ENCODE measurements around the gene TEX48.

Gene TEX48, protein sequence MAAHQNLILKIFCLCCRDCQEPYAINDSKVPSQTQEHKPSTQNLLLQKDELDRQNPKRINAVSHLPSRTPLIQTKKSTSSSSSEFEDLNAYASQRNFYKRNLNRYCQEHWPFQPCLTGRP

DNA sequence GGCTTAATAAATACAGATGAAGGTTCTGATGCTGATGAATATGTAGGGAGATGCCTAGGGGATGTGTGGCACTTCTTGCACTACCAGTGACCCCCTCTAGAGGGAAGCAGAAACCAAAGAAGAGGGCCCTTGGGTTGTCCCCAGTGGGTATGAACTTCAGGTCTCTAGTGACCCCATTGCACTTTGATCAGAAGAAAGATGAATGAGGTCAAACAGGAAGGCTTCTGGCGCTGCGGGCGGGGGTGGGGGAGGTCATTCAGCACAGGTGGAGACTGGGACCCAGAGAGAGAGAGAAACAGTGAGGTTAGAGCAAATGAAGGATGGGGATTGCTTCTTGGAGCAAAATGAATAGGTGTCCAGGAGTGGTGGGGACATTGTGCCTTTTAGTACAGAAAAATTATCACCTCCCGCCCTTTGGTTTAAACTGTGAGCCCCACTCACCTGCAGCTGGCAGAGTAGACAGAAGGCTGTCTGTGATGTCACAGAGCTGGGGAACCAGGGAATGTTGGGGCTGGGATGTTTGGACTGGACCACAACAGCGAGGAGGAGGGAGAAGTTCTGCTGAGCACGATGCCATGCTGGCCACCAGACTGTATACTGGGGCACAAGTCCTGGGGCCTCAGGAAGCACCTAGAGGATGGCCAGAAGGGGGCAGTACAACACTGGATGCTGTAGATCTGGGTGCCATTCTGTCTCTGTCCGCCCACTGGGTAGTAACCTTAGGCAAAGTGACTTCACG lies at the start of gene TEX48:
Gene TEX48 (minus strand): TSS at position 599 of the 739 bp plus-strand sequence. CDS start 10,469 bp downstream, outside the sequence.
- peak; percentile 39 for DNase-seq

DNA sequence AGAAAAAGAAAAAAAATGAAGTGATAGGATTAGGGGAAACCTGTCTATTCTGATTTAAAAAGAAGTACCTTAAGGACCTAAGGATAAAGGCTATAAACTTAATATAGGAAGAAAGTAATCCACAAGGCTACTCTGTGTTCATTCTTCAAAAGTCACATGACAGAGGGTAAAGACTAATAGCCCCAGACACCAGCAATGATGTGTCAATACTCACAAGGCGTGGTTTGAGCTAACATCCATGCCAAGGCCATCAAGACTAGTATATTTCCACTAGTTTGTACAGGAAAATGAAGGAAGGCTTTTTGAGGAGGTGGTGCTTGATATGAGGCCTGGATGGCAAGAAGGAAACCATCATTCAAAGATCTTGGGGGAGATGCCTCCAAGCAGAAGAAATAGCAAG lies 49.7 kb upstream of the TEX48 start:
- no peak for DNase-seq

DNA sequence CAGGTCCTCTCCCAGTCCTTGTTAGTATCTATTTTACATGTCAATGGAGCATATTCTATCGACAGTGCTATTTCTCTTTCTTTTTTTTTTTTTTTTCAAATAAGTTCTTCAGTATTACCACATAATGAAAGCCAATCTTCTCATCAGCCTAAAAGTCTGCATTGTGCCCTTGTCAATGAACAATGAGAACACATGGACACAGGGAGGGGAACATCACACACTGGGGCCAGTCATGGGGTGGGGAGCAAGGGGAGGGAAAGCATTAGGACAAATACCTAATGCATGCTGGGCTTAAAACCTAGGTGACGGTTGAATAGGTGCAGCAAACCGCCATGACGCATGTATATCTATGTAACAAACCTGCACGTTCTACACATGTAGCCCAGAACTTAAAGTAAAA lies 47.7 kb upstream of the TEX48 start:
- no peak for DNase-seq

DNA sequence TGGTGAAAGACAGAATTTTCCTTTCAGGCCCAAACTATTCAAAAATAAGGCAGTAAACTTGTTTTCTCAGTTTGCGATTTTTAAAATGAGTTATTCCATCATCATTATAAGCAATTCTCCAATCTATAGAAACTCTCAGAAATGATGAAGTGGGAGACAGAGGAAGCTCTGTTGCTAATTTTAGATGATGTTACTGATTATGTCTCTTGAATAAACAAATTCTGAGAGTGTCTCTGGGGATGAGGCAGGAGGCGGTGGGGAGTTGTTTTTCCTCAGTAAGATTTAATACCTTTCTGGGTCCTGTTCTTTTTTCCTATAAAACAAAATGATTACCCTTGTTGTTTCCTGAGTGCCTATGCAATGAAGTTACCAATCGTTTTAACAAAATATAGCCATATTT lies 43.9 kb upstream of the TEX48 start:
- DNase-seq: no peak

DNA sequence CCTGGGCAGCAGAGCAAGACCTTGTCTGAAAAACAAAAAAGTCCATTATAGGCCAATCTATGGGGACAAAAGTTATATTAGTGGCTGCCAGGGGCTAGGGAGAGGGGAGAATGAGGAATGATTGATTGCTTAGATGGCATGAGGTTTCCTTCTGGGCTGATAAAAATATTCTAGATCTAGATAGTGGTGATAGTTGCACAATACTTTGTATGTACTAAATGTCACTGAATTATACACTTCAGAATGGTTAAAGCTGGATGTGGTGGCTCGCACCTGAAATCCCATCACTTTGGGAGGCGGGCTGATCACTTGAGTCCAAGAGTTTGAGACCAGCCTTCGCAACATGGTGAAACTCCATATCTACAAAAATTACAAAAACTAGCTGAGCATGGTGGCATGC lies 42.8 kb upstream of the TEX48 start:
- no peak for DNase-seq

DNA sequence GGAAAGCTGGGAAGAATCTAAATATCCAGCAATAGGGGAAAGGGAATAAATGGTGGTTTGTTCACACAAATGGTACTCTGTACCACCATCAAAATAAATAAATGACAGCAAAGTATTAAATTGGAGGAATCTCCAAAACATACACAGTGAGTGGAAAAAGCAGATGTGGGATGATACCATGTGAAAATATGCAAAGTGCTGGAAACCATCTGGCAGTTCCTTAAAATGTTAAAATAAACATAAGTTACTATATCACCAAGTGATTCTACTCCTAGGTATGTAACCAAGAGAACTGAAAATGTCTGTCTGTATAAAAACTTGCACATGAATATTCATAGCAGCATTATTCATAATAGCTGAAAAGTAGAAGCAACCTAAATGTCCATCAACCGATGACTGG lies 41.9 kb upstream of the TEX48 start:
- no peak for DNase-seq

DNA sequence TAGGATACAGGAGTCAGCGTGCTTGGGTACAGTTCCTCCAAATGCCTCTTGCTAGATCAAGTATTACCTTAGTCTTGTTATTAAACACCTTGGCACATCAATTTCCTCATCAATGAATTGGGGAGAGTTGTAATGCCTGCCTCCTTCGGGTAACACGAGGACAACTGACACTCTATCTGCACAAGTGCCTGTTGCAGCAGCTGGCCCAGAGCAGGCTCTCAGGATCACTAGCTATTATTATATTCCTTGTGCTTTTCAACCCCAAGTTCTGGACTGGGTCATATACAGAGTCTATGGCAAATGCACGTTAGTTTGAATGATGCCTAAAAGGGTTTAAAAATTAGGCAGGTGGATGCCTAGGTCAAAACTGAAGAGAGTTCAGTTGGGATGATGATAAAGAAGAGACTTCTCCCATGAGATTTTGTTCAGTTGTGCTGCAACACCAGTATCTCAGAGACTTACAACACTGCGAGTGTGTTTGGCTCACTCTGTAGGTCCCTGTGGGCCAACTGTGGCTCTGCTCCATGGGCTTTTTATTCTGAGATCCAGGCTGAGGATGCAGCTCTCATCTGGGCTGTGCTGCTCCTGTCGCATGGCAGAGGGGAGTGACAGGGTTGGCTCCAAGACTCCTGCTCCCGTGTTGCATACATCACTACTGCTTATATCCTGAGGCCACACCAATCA lies 41.1 kb upstream of the TEX48 start:
- no peak for DNase-seq

DNA sequence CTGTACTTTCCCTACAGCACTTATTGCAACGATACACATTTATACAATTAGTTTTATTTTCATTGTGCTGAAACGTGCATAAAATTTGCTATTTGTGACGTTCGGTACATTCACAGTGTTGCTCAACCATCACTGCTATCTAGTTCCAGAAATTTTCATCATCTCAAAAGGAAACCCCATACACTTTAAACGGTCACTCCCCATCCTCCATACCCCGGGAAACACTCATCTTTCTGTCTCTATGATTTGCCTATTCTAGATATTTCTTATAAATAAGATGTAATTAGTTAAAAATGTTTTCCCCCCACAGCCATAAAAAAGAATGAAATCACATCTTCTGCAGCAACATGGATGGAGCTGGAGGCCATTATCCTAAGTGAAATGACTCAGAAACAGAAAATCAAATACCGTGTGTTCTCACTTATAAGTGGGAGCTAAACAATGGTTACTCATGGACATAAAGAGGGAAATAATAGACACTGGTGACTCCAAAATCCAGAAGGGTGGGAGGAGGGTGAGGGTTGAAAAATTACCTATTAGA lies 40.2 kb upstream of the TEX48 start:
- no peak for DNase-seq

DNA sequence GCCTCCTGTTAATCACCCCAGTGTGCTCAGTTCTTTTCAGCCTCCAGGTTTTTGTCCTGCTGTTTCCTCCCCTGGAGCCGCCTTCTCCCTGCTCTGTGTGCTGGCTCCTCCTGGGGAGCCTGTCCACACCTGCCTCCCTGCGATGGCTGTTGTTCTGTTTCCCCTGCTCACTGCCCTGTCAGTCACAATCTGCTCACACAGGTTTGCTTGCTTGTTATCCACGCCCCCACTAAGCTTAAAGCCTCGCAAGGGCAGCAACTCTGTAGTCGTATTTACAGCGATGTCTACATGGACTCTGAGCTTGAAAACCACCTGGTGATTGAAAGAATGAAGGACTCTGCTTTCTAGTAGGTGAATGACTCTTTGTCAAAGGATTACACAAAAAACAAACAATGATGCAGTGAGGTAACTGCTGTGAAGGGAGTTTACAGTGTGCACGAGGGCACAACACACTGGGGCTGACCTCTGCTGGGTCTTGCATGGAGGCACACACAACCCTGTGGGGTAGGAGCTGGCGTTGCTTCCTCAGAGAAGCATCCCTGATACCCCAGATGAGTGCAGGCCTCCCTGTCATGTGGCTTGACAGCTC lies 39.6 kb upstream of the TEX48 start:
- no peak for DNase-seq

DNA sequence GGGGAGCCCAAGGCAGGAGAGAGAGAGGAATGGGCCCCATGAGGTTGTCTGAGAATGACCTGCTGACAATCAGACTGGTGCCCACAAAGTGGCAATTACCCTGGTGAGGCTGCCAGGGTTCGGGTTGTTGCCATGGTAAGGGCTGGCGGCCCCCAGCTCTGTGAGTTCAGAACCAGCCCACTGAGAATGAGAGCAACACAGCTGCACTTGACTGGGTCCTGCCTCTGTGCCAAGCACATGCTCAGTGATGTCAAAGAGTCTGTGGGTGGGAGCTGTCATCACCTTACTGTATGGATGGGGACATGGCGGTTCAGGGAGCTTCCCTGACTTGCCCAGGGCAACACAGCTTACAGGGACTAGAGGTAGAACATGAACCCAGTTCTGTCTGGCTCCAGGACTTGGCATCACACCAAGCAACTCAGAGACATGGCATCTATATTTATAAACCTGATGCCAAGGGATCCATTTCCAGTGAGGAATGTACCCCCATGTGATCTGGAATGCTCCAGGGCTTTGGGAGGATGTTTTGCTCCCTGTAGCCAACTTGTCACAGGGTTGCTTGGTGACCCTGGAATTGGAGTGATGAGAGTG lies 38.2 kb upstream of the TEX48 start:
- no peak for DNase-seq

DNA sequence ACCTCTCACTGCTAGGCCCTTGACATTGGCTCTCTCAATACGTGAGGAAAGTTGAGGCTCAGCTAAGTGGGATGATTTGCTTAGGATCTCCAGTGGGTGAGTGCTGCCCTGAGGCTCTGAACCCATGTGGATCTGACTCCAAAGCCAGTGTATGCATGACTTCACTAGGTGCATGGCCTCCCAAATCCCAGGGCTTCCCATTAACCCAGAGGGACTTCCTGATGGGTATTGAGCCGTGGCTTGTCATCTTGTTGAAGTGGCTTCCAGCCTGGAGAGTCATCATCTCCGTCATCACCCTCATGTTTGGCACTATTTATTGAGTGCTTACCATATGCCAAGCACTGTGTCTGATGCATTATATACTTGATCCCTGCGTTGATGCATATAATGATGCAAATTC lies 37.3 kb upstream of the TEX48 start:
- DNase-seq: no peak

DNA sequence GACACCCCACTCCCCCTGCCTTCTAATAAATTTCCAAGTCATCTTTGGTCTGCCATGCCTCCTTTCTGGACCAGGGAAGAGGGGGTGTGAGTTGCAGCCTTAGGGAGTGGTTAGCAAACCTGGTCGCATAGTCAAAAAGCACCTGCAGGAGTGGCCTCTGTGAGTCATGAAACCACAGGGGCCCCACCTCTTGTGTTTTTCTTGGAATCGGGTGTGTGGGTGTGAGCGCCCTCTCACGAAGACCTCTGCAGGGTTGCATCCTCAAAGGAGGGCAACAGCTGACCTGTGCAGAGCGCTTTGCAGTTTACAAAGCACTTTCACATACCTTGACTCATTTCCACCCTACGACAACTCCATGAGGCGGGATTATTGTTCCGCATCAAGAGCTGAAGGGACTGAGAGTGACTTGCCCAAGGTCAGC lies 36.8 kb upstream of the TEX48 start:
- no peak for DNase-seq

DNA sequence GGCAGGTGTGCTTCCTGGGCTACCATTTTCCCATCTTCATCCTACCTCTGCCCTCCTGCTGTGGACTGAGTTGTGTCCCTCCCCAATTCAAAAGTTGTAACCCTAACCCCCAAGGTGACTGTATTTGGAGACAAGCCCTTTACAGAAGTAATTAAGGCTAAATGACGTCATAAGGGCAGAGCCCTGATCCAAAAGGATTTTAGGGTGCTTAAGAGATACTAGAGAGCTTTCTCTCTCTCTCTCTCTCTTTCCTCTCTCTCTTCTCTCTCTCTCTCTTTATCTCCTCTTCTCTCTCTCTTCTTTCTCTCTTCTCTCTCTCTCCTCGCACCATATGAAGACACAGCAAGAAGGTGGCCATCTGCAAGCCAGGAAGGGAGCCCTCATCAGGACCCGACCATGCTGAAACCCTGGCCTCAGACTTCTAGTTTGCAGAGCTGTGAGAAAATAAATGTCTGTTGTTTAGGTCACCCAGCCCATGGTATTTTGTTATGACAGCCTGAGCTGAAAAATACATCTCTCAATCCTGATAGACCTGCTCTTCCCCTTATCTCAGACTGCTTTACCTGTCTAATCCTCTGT lies 36.0 kb upstream of the TEX48 start:
- DNase-seq: no peak

DNA sequence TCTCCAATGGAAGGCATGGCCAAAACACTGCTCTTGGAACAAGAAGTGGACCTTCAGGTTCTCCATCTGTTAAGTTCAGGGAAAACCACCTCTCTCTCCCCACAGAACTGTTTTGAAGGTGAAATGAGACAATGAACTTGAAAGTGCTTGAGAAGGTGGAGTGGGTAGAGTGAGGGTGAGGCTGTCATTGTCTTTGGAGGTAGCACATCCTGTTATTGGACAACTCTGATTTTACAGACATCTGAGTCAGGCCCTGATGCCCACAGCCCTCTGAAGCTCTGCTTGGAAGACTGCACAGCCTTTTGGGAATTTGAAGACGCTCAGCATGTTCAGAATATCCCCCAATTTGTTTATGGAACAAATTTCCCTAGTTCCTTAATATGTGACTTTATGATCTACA lies 27.6 kb upstream of the TEX48 start:
- DNase-seq: no peak

DNA sequence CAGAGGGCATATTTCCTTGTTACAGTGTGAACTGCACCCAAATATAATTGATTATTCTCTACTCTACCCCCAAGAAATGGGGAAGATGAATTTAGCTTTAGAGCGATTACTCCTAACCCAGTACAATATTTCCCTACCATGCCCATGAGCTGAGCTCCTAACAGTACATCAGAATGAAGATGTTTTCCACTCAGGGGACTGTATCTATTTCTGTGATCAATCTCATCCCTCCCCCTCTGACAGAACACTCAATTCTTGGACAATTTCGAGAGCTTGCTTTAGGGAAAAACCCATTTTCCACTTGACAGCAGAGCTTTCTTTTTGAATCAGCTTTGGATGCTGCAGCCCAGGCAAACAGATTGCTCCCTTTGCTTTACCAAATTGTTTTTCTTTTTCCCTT lies 24.7 kb upstream of the TEX48 start:
- DNase-seq: no peak

DNA sequence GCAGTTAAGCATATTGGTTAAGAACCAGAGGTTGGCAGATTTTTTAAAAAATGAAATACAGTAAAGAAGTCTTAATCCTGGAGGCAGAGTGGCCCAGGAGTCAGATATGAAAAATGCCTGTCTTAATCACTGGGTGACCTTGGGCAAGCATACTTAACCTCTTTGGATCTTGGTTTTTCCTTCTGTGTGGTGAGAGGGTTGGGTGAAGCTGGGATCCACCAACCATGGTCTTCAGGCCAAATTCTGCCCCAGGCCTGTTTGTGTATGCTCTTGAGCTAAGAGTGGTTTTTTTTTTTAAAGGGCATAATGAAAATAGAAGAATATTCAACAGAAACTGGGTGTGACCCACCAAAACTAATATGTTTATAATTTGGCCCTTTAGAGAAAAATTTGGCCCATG lies 20.0 kb upstream of the TEX48 start:
- DNase-seq: no peak

DNA sequence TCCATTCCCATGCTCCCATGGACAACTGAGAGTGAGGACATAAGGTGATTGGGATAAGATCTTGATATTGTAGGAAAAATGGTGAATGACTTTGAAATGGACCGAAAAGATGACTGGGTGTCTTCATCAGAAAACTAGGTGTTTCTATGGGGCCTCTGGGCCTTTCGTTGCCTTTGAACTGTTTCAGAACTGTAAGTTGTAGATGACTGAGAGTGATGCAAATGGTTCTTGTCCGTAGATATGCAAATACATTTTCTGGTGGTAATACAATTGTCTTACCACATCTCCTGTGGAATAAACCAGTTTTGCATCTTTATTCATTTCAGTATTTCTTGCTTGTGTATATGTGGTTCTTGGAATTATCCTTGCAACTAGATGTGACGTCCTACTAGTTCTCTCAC lies 16.0 kb upstream of the TEX48 start:
- DNase-seq: no peak

DNA sequence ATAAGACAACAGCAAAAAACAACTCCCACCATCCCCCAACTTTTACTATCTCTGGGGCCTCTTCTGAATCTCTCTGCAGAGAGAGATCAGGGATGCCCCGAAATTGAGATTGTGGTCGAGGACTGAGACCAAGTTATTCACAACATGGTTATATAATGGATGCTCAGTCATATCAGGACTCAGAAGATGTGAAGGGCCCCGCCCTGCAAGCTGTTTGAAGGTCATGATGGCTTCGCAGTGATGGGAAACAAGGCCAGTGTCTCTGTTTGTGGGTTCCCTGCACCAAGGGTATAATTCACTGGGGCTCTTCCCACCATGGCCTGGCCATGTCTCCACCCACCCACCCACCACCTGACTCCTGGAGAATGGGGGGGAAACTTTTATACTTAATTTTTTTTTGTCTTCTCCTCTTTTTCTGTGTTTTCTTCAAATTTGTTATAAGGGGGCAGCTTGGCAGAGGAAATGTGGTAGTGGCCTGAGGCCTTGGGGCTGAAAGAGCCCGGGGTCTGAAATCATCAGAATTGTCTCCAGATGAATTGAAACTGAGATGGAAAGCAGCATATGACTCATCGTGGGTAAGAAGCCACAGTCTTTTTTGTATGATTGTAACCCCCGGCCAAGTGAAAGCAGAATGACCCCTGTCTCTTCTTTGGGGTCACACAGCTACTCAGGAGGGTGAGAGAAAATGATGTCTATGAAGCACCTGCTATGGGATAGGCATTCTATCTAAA lies 15.0 kb upstream of the TEX48 start:
- no peak for DNase-seq

DNA sequence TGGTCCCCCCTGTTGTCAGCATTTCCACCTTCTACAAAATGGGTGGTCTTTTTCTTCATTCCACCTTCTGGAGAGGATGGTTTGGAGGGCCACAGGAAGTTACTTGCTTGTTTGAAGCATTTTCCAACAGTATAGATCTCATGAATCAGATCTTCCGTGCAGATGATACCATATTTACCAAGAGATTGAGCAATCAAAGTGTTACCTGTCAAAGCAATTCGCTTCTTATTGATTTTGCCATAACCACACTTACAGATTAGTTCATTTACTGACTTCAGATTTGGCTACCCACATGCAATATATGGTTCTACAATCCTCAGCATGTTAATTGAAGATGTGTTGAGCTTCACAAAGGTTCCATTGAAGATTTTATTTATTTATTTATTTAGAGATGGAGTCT lies 14.0 kb upstream of the TEX48 start:
- DNase-seq: no peak

DNA sequence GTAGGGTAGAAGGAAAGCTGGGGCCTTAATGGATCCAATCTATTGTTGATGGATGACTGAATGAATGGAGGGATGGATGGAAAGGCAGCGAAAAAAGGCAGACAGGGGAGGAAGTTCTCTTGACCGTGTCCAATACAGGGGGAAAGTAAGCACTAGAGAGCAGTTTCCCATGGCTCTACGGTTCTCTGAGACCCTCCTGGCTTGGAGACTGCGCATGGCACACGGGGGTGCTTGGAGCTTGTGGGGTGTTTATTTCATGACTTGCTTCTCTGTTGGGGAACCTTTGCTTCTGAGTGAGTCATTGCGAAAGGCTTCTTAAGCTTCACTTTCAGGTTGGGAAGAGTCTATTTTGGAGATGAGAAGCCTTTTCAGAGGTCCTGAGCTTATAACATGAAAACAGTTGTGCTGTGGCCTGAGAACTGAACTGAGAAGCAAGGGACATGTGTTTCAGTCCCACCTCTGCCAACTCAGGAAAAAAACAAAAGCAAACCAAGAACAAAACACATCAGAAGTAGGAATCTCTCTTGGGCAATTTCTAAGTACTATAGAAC lies 12.8 kb upstream of the TEX48 start:
- no peak for DNase-seq

DNA sequence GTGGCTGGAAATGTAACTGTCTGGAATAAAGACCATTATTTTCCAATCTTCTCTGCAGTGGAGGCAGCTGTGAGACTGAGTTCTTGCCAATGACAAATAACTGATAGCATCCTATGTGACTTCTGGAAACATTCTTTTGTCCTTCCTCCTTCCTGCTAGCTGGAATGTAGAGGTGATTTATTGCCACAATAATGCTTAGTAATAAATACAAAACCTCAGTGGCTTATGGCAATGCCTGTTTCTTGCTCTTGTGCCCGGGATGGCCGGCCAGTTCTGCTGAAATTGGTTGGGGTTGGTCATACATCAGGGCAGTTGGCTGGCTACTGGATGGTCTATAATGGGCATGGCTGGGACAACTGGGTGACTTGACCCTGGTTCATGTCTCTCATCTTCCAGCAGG lies 12.2 kb upstream of the TEX48 start:
- DNase-seq: no peak

DNA sequence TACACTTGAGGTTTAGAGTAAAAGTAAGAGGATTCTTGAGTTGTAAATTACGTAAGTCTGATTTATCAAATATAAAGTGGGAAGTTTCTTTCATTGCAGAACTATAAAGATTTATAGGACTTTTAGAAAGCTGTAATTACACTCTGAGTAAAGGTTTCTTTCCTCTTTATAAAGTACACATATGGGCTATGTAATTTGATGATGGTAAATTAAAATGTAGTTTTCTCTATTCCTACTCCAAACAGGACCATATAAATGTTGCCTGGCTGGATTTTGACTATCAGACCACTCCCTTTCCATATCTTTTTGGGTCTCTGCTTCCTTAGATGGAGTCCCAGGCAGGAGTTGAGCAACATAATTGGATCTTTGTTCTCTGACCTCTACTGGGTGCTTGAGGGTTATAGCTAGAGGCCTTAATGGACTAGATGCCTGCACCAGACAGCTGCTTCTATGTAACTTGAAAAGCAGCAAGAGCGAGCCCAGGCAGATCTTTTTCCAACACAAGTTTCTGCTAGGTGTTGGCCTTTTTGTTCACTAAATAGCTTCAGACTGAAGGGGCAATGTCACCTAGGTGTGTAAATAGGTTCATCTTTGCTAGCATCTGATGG lies 11.4 kb upstream of the TEX48 start:
- DNase-seq: no peak
